ENCODE results near the gene FAT2.

Gene FAT2

GRCh38 chr5:151555760-151556576, 35.2 kb downstream of the FAT2 start:
- DNase-seq (ENCODE audit: low spot score), result no peak

- DNase-seq (ENCODE audit: low spot score), result no peak
Observed at GRCh38 chr5:151553695-151554094, 37.4 kb downstream of the FAT2 start.

GRCh38 chr5:151553130-151553670, 37.9 kb downstream of the FAT2 start:
- no peak for DNase-seq (ENCODE audit: low spot score)

- no peak for DNase-seq (ENCODE audit: low spot score)
Observed at GRCh38 chr5:151551985-151552384, 39.1 kb downstream of the FAT2 start.

GRCh38 chr5:151550146-151550545, 41.0 kb downstream of the FAT2 start:
- DNase-seq (ENCODE audit: low spot score), result no peak

GRCh38 chr5:151549713-151550112, 41.4 kb downstream of the FAT2 start:
- DNase-seq (ENCODE audit: low spot score), result no peak

- no peak for DNase-seq (ENCODE audit: low spot score)
Observed at GRCh38 chr5:151547364-151547763, 43.8 kb downstream of the FAT2 start.

- DNase-seq (ENCODE audit: low spot score), result no peak
Observed at GRCh38 chr5:151541571-151541970, 49.6 kb downstream of the FAT2 start.

All from globus pallidus (tissue), 1 donor.